C4-2B (cell line): ENCODE measurements around the gene IFNA10.
A peak's percentile ranks its signal among the peaks of the same experiment; 100 is the strongest.
"Not testable (repeated sequence)": the region's sequence is repeated elsewhere in the genome, so short reads cannot be mapped to it uniquely, and the experiment has no call there.

Source experiments
- H3K27ac ChIP-seq: fragments of 450-650 bp; 2 replicates; pipeline ENCODE4 v1.5.1; 2017
- CTCF ChIP-seq: fragments of 450-650 bp; conservative IDR thresholded peaks from 2 replicates; pipeline ENCODE4 v1.5.1; 2017; ENCODE audit warnings: mild to moderate bottlenecking
- ZFX ChIP-seq: fragments of 450-650 bp; IDR thresholded peaks from 2 replicates; pipeline ENCODE4 v1.6.1; 2017

IFNA10 gene

GRCh38 chr9:21205204-21205603, 1.7 kb downstream of the IFNA10 start:
- H3K27ac ChIP-seq: no peak overlapping the region

GRCh38 chr9:21202105-21202504, 4.8 kb downstream of the IFNA10 start, which contains the start of gene IFNA7:
Gene IFNA7 (minus strand): TSS chr9:21202205. CDS start chr9:21202165, 40 bp downstream.
- not testable (repeated sequence) for H3K27ac ChIP-seq

More at GRCh38 chr9:21205204-21205603, 1.7 kb downstream of the IFNA10 start:
- TF ChIP-seq ZFX: no peak
- no peak for TF ChIP-seq CTCF

- peak; percentile 82 for TF ChIP-seq CTCF
- not testable (repeated sequence) for H3K27ac ChIP-seq
Observed at GRCh38 chr9:21194867-21195776, 11.8 kb downstream of the IFNA10 start.

GRCh38 chr9:21187487-21187886, 19.5 kb downstream of the IFNA10 start, which contains the start of gene IFNA4:
Gene IFNA4 (minus strand): TSS chr9:21187587. CDS start chr9:21187531, 56 bp downstream.
- H3K27ac ChIP-seq: not testable (repeated sequence)

- H3K27ac ChIP-seq: not testable (repeated sequence)
- peak; percentile 70 for TF ChIP-seq CTCF
Observed at GRCh38 chr9:21182810-21183736, 23.9 kb downstream of the IFNA10 start.

GRCh38 chr9:21174671-21175070, 32.3 kb downstream of the IFNA10 start:
- TF ChIP-seq ZFX (no peak), CTCF (no peak)

GRCh38 chr9:21172156-21172555, 34.8 kb downstream of the IFNA10 start:
- TF ChIP-seq CTCF (no peak), ZFX (no peak)
- no peak overlapping the region for H3K27ac ChIP-seq

More at GRCh38 chr9:21174671-21175070, 32.3 kb downstream of the IFNA10 start:
- no peak overlapping the region for H3K27ac ChIP-seq

- H3K27ac ChIP-seq: no peak overlapping the region
- TF ChIP-seq ZFX: no peak
- no peak for TF ChIP-seq CTCF
Observed at GRCh38 chr9:21171351-21171750, 35.6 kb downstream of the IFNA10 start.

GRCh38 chr9:21166560-21166959, 40.4 kb downstream of the IFNA10 start, which contains the start of gene IFNA21:
Gene IFNA21 (minus strand): TSS chr9:21166660. CDS start chr9:21166612, 48 bp downstream.
- not testable (repeated sequence) for H3K27ac ChIP-seq
